ENCODE measurements around the gene XBP1. TPM values are rescaled to one million over a fixed set of nuclear protein-coding genes. Genes with fewer than 3 reads are reported as not detected.
"Not testable (repeated sequence)": the region's sequence is repeated elsewhere in the genome, so short reads cannot be mapped to it uniquely, and the experiment has no call there.

XBP1 gene
- polyA plus RNA-seq, 4 donors: 116 to 169 (median 136) TPM

- DNase-seq (ENCODE audit: low read depth in 4 of 4, low spot score in 3 of 4): no peak
These were observed 6.3 kb downstream of the XBP1 start for GRCh38 chr22:28793976-28794584.

GRCh38 chr22:28792491-28793383, 7.6 kb downstream of the XBP1 start:
- DNase-seq (ENCODE audit: low read depth in 4 of 4, low spot score in 3 of 4): no peak

GRCh38 chr22:28791841-28792490, 8.4 kb downstream of the XBP1 start:
- no peak for DNase-seq (ENCODE audit: low read depth in 4 of 4, low spot score in 3 of 4)

DNA sequence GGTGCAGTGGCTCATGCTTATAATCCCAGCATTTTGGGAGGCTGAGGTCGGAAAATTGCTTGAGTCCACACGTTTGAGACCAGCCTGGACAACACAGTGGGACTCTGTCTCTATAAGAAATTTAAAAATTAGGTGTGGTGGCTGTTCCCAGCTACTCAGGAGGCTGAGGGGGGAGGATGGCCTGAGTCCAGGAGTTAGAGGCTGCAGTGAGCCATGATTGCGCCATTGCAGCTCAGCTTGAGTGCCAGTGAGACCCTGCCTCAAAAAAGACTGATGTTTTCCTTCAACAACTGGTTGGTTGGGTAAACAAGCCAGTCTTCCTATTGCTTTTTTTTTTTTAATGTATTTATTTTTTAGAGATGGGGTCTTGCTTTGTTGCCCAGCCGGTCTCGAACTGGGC, 9.2 kb downstream of the XBP1 start:
- no peak for DNase-seq (ENCODE audit: low read depth in 4 of 4, low spot score in 3 of 4)

DNA sequence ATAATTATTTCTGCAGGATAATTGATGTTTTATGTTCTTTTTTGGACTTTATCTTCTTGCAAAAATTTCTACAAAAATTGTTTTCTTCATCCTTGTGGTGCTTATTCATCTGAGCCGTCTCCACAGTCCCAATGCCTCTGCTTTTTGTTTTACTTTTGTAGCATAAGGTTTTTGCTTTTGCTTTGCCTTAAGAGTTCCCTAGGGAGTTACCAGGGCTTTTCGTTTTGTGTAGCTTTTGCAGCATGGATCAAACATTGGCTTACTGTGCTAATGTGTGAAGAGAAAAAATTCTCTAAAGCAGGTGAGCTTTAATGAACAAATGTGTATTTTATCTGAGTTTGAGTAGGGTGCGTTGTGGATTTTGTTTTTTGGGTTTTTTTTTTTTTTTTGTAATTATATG, 11.8 kb downstream of the XBP1 start:
- DNase-seq (ENCODE audit: low read depth in 4 of 4, low spot score in 3 of 4): no peak

- no peak for DNase-seq (ENCODE audit: low read depth in 4 of 4, low spot score in 3 of 4)
These were observed 16.3 kb downstream of the XBP1 start for GRCh38 chr22:28783786-28784671.

- no peak for DNase-seq (ENCODE audit: low read depth in 4 of 4, low spot score in 3 of 4)
These were observed 20.1 kb downstream of the XBP1 start for GRCh38 chr22:28780296-28780695.

DNA sequence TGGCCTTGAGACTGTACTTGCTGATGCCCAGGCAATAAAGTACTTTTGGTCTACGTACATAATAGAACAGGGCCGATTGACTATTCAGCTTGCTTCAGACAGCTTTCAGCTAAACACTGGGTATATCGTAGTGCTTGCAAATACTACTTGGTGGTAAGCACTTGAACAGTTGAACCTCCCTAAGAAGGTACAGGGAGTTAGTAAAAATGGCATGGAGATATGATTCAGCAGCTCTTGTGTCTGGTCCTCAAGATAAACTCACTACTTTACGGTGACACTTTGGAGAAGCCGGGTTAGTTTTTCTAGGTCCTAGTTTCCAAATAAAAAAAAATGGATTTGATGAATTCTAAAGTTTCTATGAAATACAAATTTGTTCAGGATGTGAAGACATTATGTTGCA, 20.5 kb downstream of the XBP1 start:
- DNase-seq (ENCODE audit: low read depth in 4 of 4, low spot score in 3 of 4): no peak

- no peak for DNase-seq (ENCODE audit: low read depth in 4 of 4, low spot score in 3 of 4)
These were observed 26.0 kb downstream of the XBP1 start for GRCh38 chr22:28774378-28774777.

DNA sequence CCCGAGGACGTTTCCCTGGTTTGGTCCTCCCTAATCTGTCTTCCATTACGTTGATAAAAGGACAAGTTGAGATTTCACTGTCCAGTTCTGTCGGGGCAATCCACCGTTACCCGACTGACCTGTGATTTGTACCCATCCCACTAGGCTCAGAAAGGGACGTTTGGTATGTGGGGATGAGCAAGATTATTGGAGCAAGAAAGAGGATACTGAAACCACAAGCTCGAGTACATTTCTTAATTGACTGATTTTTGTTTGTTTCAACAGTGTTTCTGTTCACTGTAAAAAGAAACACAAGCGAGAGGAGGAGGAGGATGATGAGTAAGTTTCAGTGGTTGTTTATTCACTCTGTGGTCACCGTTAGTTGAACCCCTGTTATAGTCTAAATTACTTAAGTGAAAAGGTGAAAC, 26.9 kb downstream of the XBP1 start:
- DNase-seq (ENCODE audit: low read depth in 4 of 4, low spot score in 3 of 4): no peak

DNA sequence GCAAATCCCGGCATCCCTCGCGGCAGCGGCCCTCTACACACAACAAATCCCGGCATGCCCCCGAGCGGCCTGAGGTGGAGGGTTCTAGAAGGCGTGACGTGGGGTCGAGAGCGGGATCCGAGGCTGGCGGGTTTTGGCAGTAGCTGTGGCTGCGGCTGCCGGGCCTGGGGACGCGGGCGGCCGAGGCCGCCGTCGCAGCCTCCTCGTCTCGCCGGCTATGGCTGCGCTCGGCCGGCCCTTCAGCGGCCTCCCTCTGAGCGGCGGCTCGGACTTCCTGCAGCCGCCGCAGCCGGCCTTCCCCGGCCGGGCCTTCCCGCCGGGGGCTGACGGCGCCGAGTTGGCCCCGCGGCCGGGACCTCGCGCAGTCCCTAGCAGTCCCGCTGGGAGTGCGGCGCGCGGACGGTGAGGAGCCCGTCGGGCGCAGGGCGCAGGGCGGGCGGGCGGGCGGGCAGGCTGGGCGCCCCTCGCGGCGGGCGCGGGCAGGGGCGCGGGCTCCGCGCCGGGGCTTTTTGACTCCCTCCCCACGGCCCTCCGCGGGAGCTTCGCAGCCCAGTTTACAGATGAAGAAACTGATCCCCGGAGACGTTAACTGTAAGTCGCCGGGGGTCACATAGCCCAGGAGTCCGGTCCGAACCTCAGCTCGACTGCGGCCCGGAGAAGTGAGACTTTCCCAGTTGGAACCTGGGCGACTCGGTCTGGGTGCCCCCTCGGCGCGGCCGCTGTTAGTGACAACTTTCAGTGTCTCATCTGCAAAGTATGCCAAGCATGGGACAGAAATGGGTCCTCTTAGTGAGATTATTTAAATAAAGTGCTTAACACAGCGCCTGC, 27.5 kb downstream of the XBP1 start, which contains the start of gene CCDC117:
Gene CCDC117, plus strand, starts transcription at position 63 of the 828 bp plus-strand sequence. Its CDS starts 155 bp downstream, at position 218.
- DNase-seq (ENCODE audit: low read depth in 4 of 4, low spot score in 3 of 4): peak; percentile 89 to 93 (median 90)

GRCh38 chr22:28771195-28771791, 29.1 kb downstream of the XBP1 start:
- no peak for DNase-seq (ENCODE audit: low read depth in 4 of 4, low spot score in 3 of 4)

DNA sequence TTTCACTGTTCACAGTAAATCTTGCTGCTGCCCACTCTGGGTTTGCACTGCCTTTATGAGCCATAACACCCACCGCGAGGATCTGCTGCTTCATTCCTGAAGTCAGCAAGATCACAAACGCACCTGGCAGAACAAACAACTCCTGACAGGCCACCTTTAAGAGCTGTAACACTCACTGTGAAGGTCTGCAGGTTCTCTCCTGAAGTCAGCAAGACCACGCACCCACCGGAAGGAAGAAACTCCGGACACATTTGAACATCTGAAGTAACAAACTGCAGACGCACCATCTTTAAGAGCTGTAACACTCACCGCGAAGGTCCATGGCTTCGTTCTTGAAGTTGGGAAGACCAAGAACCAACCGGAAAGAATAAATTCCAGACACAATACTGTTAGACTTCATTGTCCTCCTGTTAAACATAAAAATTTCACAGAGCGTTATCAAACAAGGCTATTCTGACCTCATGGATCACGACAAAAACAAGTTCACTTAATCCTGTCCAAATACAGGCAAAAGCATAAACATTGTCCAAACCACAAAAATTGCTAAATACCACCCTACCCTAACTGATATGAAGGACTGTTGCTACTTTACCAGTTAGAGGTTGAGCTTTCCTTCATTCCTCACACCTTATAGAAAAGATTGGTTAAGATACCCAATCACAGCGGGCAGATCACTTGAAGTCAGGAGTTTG, 30.8 kb downstream of the XBP1 start:
- no peak for DNase-seq (ENCODE audit: low read depth in 4 of 4, low spot score in 3 of 4)

DNA sequence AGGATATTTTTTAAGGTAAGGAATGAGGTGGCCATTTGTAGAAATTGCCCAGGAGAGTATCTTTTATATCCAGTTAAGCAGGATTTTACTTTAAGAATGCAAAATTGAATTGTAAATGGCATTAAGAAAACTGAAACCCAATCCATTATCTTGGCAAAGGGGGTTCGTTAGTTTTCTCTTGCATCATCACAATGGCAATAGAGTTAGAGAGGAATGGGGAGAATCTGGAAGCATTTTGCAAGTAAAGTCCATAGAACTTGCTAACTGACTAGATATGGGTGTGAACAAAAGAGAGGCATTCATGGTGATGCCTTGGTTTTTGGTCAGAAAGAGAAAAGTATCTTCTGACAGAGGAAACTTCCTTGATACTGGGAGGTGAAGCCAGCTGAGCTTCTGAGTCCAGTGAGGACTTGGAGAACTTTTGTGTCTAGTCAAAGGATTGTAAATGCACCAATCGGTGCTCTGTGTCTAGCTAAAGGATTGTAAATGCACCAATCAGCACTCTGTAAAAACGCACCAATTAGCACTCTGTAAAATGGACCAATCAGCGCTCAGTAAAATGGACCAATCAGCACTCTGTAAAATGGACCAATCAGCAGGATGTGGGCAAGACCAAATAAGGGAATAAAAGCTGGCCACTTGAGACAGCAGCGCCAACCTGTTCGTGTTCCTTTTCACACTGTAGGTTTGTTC, 31.5 kb downstream of the XBP1 start:
- no peak for DNase-seq (ENCODE audit: low read depth in 4 of 4, low spot score in 3 of 4)

DNA sequence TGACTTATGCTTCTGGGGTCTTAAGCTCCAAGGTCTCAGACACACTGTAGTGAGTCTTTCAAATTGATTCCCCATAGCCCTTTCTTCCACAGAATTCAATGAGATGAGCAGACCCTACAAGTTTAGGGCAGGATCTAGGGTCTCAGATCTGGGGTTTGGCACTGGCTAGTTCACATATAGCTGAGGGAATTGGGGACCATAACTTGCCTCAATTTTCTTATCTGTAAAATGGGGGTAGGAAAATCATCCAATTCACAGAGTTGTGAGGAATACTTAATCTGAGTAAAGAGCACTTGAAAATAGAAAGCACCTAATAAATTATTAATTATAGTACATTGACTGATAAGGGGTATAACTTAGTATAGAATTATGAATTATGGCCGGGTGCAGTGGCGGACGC, 33.7 kb downstream of the XBP1 start:
- DNase-seq (ENCODE audit: low read depth in 4 of 4, low spot score in 3 of 4): no peak

DNA sequence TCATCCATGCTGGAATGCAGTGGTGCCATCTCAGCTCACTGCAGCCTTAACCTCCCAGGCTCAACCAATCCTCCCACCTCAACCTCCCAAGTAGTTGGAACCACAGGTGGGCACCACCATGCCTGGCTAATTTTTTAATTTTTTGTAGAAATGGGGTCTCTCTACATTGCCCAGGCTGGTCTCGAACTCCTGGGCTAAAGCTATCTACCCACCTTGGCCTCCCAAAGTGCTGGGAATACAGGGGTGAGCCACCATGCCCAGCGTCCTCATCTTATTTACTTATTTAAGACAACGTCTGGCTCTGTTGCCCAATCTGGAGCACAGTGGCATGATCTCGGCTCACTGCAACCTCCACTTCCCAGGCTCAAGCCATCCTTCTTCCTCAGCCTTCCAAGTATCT, 38.4 kb downstream of the XBP1 start:
- DNase-seq (ENCODE audit: low read depth in 4 of 4, low spot score in 3 of 4): not testable (repeated sequence)

- DNase-seq (ENCODE audit: low read depth in 4 of 4, low spot score in 3 of 4): no peak
These were observed 39.0 kb downstream of the XBP1 start for GRCh38 chr22:28761449-28761755.

GRCh38 chr22:28759861-28760560, 40.4 kb downstream of the XBP1 start:
- DNase-seq (ENCODE audit: low read depth in 4 of 4, low spot score in 3 of 4): no peak
